K562 (cell line): ENCODE data around the gene SLC5A2. TPM values are rescaled to one million over a fixed set of nuclear protein-coding genes. Genes with fewer than 3 reads are reported as not detected.

Experiments
- ADNP ChIP-seq: fragments of 200-800 bp; sonication (Bioruptor generic); IDR thresholded peaks from 2 replicates; pipeline ENCODE4 v1.6.1; 2016; ENCODE audit warnings: missing genetic modification characterization, missing compliant biosample characterization
- BRF1 ChIP-seq: IDR thresholded peaks from 3 replicates; pipeline ENCODE4 v1.6.1; 2011; ENCODE audit warnings: borderline replicate concordance, mild to moderate bottlenecking; ENCODE audit not compliant: insufficient read length; ENCODE audit errors: extremely low read depth
- CBX8 ChIP-seq: fragments of 200-600 bp; sonication (generic); IDR thresholded peaks from 2 replicates; pipeline ENCODE4 v1.6.1; 2012; ENCODE audit warnings: borderline replicate concordance, mixed run types, low read depth, mild to moderate bottlenecking, moderate library complexity, mixed read lengths, low read length, control low read depth, inconsistent platforms; ENCODE audit not compliant: poor library complexity, severe bottlenecking; ENCODE audit errors: extremely low read depth
- GTF2E2 ChIP-seq: fragments of 200-800 bp; sonication (Bioruptor generic); IDR thresholded peaks from 2 replicates; pipeline ENCODE4 v1.6.1; 2016; ENCODE audit warnings: missing genetic modification characterization, missing compliant biosample characterization
- HNRNPLL ChIP-seq: fragments of 200-400 bp; formaldehyde crosslinking; IDR thresholded peaks from 2 replicates; pipeline ENCODE4 v1.6.1; 2017; ENCODE audit warnings: low read length, low read depth, mild to moderate bottlenecking; ENCODE audit not compliant: poor library complexity, severe bottlenecking
- KLF13 ChIP-seq: fragments of 450-650 bp; IDR thresholded peaks from 2 replicates; pipeline ENCODE4 v1.6.1; 2016; ENCODE audit warnings: missing genetic modification characterization, low read depth, mild to moderate bottlenecking, missing compliant biosample characterization, moderate library complexity, borderline replicate concordance
- MCM2 ChIP-seq: fragments of 450-650 bp; IDR thresholded peaks from 2 replicates; pipeline ENCODE4 v1.6.1; 2017; ENCODE audit warnings: low read depth, mild to moderate bottlenecking
- PHF21A ChIP-seq: fragments of 450-650 bp; IDR thresholded peaks from 2 replicates; pipeline ENCODE4 v1.6.1; 2017; ENCODE audit warnings: low read depth, borderline replicate concordance
- RBM34 ChIP-seq: fragments of 200-400 bp; formaldehyde crosslinking; IDR thresholded peaks from 2 replicates; pipeline ENCODE4 v1.6.1; 2018; ENCODE audit warnings: low read length, borderline replicate concordance; ENCODE audit not compliant: insufficient read depth
- SMARCB1 ChIP-seq: IDR thresholded peaks from 2 replicates; pipeline ENCODE4 v1.6.1; 2011; ENCODE audit warnings: improper control_type of control experiment, low read depth; ENCODE audit not compliant: insufficient read length
- SRSF9 ChIP-seq: fragments of 200-400 bp; formaldehyde crosslinking; IDR thresholded peaks from 2 replicates; pipeline ENCODE4 v1.6.1; 2017; ENCODE audit warnings: low read depth, low read length, borderline replicate concordance
- TAF15 ChIP-seq: fragments of 200-400 bp; formaldehyde crosslinking; IDR thresholded peaks from 2 replicates; pipeline ENCODE4 v1.6.1; 2017; ENCODE audit warnings: mild to moderate bottlenecking, low read depth, low read length, moderate library complexity
- ZFP1 ChIP-seq: fragments of 450-650 bp; formaldehyde crosslinking; IDR thresholded peaks from 2 replicates; pipeline ENCODE4 v1.4.0; 2020; ENCODE audit warnings: mild to moderate bottlenecking, mixed read lengths
- ZNF12 ChIP-seq: sonication (generic); formaldehyde crosslinking; IDR thresholded peaks from 2 replicates; pipeline ENCODE4 v1.4.0; 2020; ENCODE audit warnings: mild to moderate bottlenecking, missing genetic modification reagents
- ZNF124 ChIP-seq: sonication (generic); formaldehyde crosslinking; IDR thresholded peaks from 2 replicates; pipeline ENCODE4 v1.8.1; 2022; ENCODE audit warnings: missing genetic modification reagents
- ZNF583 ChIP-seq: fragments of 250-450 bp; sonication (Bioruptor Pico); IDR thresholded peaks from 2 replicates; pipeline ENCODE4 v1.4.0; 2020
- ZNF717 ChIP-seq: fragments of 250-450 bp; sonication (Bioruptor Pico); IDR thresholded peaks from 2 replicates; pipeline ENCODE4 v1.5.0; 2021
- polyA plus RNA-seq, 8 experiments: library from polyadenylated mRNA; depleted of rRNA in 4 of 8; stranded (reverse) in 5 of 8; unstranded in 3 of 8; fragments of >200 nt; fragmentation: Nextera tagmentation in 2 of 8; fragmentation: Illumina TruSeq in 1 of 8; extraction: Ambion mirVana in 2 of 8; extraction: Trizol in 1 of 8; gene quantifications; 2 replicates each; pipeline versions ENCODE4 v1.2.1 to v1.2.3, GENCODE V29; 2011 to 2014; ENCODE audit warnings: inconsistent platforms in 1 of 8, missing spikeins in 1 of 8
- total RNA-seq, 7 experiments: library from RNA; depleted of rRNA in 6 of 7; stranded (reverse); fragments of >200 nt in 6 of 7; fragmentation: Illumina TruSeq in 2 of 7; extraction: Trizol in 2 of 7; gene quantifications; 2 replicates each; pipeline versions ENCODE4 v1.2.1 to v1.2.3, GENCODE V29; 2011 to 2021; ENCODE audit warnings: low replicate concordance in 1 of 7
- TF ChIP-seq, protein P1 (sequence below): sonication (generic); formaldehyde crosslinking; IDR thresholded peaks from 2 replicates; pipeline ENCODE4 v1.8.1; 2023; ENCODE audit warnings: mild to moderate bottlenecking, missing genetic modification reagents
- TF ChIP-seq, protein P2 (sequence below), 2 experiments: fragments of 250-450 bp in 1 of 2; fragments of 450-650 bp in 1 of 2; sonication (Bioruptor Pico) in 1 of 2; IDR thresholded peaks; 2 replicates each; pipeline versions ENCODE4 v1.6.1 to v1.8.0; 2016 to 2021; ENCODE audit warnings: mild to moderate bottlenecking in 2 of 2, moderate library complexity in 2 of 2, missing compliant biosample characterization in 1 of 2, missing genetic modification characterization in 1 of 2
- TF ChIP-seq, protein P3 (sequence below): fragments of 450-650 bp; IDR thresholded peaks from 2 replicates; pipeline ENCODE4 v1.6.1; 2018; ENCODE audit warnings: mild to moderate bottlenecking, low read depth; ENCODE audit not compliant: partially characterized antibody
- TF ChIP-seq, protein P4 (sequence below): fragments of 200-800 bp; sonication (Bioruptor generic); IDR thresholded peaks from 2 replicates; pipeline ENCODE4 v1.6.1; 2017; ENCODE audit warnings: missing genetic modification characterization, missing compliant biosample characterization

Gene SLC5A2
- total and polyA plus RNA-seq, 9 of the 15 experiments (the other 6 are each of a cell fraction or from before 2014, with no cell fraction given), result 0.07 to 2.7 (median 2.2) TPM; not detected in 6

DNA sequence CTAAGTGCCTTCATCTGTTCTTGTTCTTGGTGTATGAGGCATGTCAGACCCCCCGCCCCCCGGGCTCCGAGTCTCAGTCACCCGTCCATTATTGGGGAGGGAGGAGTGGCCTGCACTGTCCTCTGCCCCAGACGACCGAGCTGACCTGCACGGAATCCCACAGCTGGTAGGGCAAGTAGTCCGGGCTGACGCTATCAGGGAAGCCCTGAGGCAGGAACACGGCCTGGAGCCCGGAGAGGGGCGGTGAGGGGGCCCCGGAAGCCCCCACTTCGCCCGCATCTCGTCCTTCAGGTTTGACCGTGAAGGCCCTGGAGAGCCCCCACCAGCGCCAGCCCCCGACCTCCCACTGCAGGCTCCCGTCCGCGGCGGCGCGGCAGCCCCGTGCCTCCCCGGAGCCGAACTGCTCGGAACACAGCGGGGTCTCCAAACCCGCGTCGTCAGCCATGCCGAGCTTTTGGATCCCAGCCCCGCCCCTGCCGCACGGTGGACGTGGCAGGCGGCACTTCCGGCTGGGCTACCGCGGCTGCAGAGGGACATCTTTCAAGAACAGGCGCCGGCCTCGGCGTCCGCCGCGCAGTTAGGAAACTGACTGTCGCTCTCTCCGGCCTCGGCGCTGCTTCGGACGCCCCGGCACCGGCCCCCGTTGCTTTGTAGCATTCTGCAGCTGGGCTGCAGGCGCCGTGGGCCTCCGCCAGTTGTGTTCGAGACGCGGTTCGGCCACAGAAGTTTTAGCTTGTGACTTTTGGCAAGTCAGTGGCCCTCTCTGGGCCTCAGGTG lies 25.2 kb downstream of the SLC5A2 start, which contains the start of gene RUSF1 (continued):
- TF ChIP-seq, protein P1, sequence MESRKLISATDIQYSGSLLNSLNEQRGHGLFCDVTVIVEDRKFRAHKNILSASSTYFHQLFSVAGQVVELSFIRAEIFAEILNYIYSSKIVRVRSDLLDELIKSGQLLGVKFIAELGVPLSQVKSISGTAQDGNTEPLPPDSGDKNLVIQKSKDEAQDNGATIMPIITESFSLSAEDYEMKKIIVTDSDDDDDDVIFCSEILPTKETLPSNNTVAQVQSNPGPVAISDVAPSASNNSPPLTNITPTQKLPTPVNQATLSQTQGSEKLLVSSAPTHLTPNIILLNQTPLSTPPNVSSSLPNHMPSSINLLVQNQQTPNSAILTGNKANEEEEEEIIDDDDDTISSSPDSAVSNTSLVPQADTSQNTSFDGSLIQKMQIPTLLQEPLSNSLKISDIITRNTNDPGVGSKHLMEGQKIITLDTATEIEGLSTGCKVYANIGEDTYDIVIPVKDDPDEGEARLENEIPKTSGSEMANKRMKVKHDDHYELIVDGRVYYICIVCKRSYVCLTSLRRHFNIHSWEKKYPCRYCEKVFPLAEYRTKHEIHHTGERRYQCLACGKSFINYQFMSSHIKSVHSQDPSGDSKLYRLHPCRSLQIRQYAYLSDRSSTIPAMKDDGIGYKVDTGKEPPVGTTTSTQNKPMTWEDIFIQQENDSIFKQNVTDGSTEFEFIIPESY, result no peak
- TF ChIP-seq ZFP1 (no peak), PHF21A (no peak), BRF1 (no peak), ZNF124 (CRISPR knock-in tag) (0 out of 2 replicates have a peak, but pooled peaks have one; percentile 78), RBM34 (0 out of 2 replicates have a peak, but pooled peaks have one; percentile 78), ZNF12 (CRISPR knock-in tag) (no peak; the same call in 1 of the 2 replicates), ADNP (no peak), TAF15 (no peak), CBX8 (no peak), HNRNPLL (peak; percentile 84), SMARCB1 (no peak), ZNF583 (CRISPR knock-in tag) (0 out of 2 replicates have a peak, but pooled peaks have one; percentile 24), GTF2E2 (tag) (peak; percentile 90), KLF13 (tag) (peak; percentile 75), ZNF717 (CRISPR knock-in tag) (no peak), MCM2 (no peak), SRSF9 (no peak)
- TF ChIP-seq, protein P2, sequence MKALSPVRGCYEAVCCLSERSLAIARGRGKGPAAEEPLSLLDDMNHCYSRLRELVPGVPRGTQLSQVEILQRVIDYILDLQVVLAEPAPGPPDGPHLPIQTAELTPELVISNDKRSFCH (CRISPR knock-in tag; IDR thresholded peaks at IDR 0.05), result no peak
- TF ChIP-seq, protein P2 (tag; IDR thresholded peaks at IDR 0.05), result 0 out of 2 replicates have a peak, but pooled peaks have one; percentile 59
- TF ChIP-seq, protein P3, sequence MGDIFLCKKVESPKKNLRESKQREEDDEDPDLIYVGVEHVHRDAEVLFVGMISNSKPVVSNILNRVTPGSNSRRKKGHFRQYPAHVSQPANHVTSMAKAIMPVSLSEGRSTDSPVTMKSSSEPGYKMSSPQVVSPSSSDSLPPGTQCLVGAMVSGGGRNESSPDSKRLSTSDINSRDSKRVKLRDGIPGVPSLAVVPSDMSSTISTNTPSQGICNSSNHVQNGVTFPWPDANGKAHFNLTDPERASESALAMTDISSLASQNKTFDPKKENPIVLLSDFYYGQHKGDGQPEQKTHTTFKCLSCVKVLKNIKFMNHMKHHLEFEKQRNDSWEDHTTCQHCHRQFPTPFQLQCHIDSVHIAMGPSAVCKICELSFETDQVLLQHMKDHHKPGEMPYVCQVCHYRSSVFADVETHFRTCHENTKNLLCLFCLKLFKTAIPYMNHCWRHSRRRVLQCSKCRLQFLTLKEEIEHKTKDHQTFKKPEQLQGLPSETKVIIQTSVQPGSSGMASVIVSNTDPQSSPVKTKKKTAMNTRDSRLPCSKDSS, result no peak
- TF ChIP-seq, protein P4, sequence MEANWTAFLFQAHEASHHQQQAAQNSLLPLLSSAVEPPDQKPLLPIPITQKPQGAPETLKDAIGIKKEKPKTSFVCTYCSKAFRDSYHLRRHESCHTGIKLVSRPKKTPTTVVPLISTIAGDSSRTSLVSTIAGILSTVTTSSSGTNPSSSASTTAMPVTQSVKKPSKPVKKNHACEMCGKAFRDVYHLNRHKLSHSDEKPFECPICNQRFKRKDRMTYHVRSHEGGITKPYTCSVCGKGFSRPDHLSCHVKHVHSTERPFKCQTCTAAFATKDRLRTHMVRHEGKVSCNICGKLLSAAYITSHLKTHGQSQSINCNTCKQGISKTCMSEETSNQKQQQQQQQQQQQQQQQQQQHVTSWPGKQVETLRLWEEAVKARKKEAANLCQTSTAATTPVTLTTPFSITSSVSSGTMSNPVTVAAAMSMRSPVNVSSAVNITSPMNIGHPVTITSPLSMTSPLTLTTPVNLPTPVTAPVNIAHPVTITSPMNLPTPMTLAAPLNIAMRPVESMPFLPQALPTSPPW, result peak; percentile 83
